OCI-LY3 (cell line): Measurements from ENCODE around the gene KCNMA1.

Experiments
- H2AFZ ChIP-seq: fragments of 200-600, 300-600 bp; shearing (Covaris generic); 2 replicates; pipeline ENCODE4 v1.6.0; 2014; ENCODE audit warnings: antibody characterized with exemption, low read depth, low read length
- H3K27ac ChIP-seq: fragments of 200-600, 300-600 bp; sonication (generic); 2 replicates; pipeline ENCODE4 v1.5.1; 2014; ENCODE audit warnings: mild to moderate bottlenecking, low read length, moderate library complexity, mixed read lengths
- H3K27me3 ChIP-seq: fragments of 200-600, 300-600 bp; sonication (generic); 2 replicates; pipeline ENCODE4 v1.6.1; 2014; ENCODE audit warnings: low read depth, low read length, mixed read lengths
- H3K36me3 ChIP-seq: fragments of 200-600, 300-600 bp; sonication (generic); replicated peaks from 2 replicates; pipeline ENCODE3; 2014; ENCODE audit warnings: low read depth, low read length, mixed read lengths
- H3K4me1 ChIP-seq: fragments of 300-600, 200-600 bp; sonication (generic); 2 replicates; pipeline ENCODE4 v1.6.1; 2014; ENCODE audit warnings: low read length, mixed read lengths
- H3K4me2 ChIP-seq: fragments of 200-600, 300-600 bp; sonication (generic); 2 replicates; pipeline ENCODE4 v1.6.1; 2014; ENCODE audit warnings: low read length, mixed read lengths
- H3K4me3 ChIP-seq: fragments of 300-600, 200-600 bp; sonication (generic); 2 replicates; pipeline ENCODE4 v1.5.1; 2014; ENCODE audit warnings: antibody characterized with exemption, mild to moderate bottlenecking, low read length, moderate library complexity
- H3K79me2 ChIP-seq: fragments of 300-600, 200-600 bp; shearing (Covaris generic); 2 replicates; pipeline ENCODE4 v1.6.1; 2014; ENCODE audit warnings: mild to moderate bottlenecking, low read length, mixed read lengths
- H3K9ac ChIP-seq: fragments of 300-600, 200-600 bp; shearing (Covaris generic); 2 replicates; pipeline ENCODE4 v1.6.0; 2014; ENCODE audit warnings: mild to moderate bottlenecking, low read length, moderate library complexity
- H3K9me3 ChIP-seq: fragments of 200-600, 300-600 bp; shearing (Covaris generic); 2 replicates; pipeline ENCODE4 v1.6.1; 2014; ENCODE audit warnings: low read length, mixed read lengths; ENCODE audit not compliant: insufficient read depth
- H4K20me1 ChIP-seq: fragments of 200-600, 300-600 bp; sonication (generic); 2 replicates; pipeline ENCODE4 v1.6.1; 2016; ENCODE audit warnings: low read length, mixed read lengths; ENCODE audit not compliant: insufficient read depth
- CTCF ChIP-seq: fragments of 200-600, 300-600 bp; sonication (generic); IDR thresholded peaks from 2 replicates; pipeline ENCODE4 v1.5.1; 2014; ENCODE audit warnings: antibody characterized with exemption, low read length, low read depth
- EZH2phosphoT487 ChIP-seq: fragments of 200-600 bp; shearing (Covaris generic); IDR thresholded peaks from 2 replicates; pipeline ENCODE4 v1.6.1; 2018; ENCODE audit warnings: antibody characterized with exemption, mixed run types, low read depth

Gene KCNMA1

GRCh38 chr10:77458986-77459590 is 178.5 kb downstream of the KCNMA1 start:
- Histone ChIP-seq H3K27me3 (no peaks in the 10 kb centered on the region), H2AFZ (no peak overlapping the region), H3K4me2 (no peak overlapping the region), H3K9me3 (no peaks in the 10 kb centered on the region), H3K4me3 (no peak overlapping the region), H3K9ac (no peak overlapping the region), H3K4me1 (peaks cover 18% of the 10 kb centered on the region), H3K27ac (no peak overlapping the region), H3K36me3 (no peaks in the 10 kb centered on the region), H3K79me2 (peaks cover 4% of the 10 kb centered on the region; the same call in 1 of the 2 replicates), H4K20me1 (peaks cover 71% of the 10 kb centered on the region)
- TF ChIP-seq CTCF (no peak), EZH2phosphoT487 (no peak)

- Histone ChIP-seq H3K4me3 (no peak overlapping the region), H3K4me1 (peaks cover 18% of the 10 kb centered on the region), H3K36me3 (no peaks in the 10 kb centered on the region), H3K4me2 (no peak overlapping the region), H3K79me2 (peaks cover 4% of the 10 kb centered on the region; the same call in 1 of the 2 replicates), H3K9me3 (no peaks in the 10 kb centered on the region), H3K9ac (no peak overlapping the region), H2AFZ (no peak overlapping the region), H3K27ac (no peak overlapping the region), H4K20me1 (peaks cover 68% of the 10 kb centered on the region), H3K27me3 (no peaks in the 10 kb centered on the region)
- TF ChIP-seq EZH2phosphoT487, result no peak
These were observed 179.9 kb downstream of the KCNMA1 start for GRCh38 chr10:77457721-77458120.

GRCh38 chr10:77457266-77457665 is 180.3 kb downstream of the KCNMA1 start:
- Histone ChIP-seq H3K36me3 (no peaks in the 10 kb centered on the region), H2AFZ (no peak overlapping the region), H3K27ac (no peak overlapping the region), H3K27me3 (no peaks in the 10 kb centered on the region), H3K9ac (no peak overlapping the region), H3K79me2 (peaks cover 4% of the 10 kb centered on the region; the same call in 1 of the 2 replicates), H3K4me3 (no peak overlapping the region), H3K4me2 (no peak overlapping the region), H3K9me3 (no peaks in the 10 kb centered on the region), H3K4me1 (peaks cover 18% of the 10 kb centered on the region), H4K20me1 (peaks cover 63% of the 10 kb centered on the region)
- TF ChIP-seq CTCF, result no peak
- no peak for TF ChIP-seq EZH2phosphoT487

GRCh38 chr10:77456414-77456813 is 181.2 kb downstream of the KCNMA1 start:
- Histone ChIP-seq H3K4me3 (no peak overlapping the region), H3K4me2 (no peak overlapping the region), H4K20me1 (peaks cover 58% of the 10 kb centered on the region), H3K36me3 (peaks cover under 1% of the 10 kb centered on the region), H3K9me3 (no peaks in the 10 kb centered on the region), H2AFZ (no peak overlapping the region), H3K9ac (no peak overlapping the region), H3K79me2 (no peaks in the 10 kb centered on the region), H3K4me1 (peaks cover 11% of the 10 kb centered on the region), H3K27me3 (no peaks in the 10 kb centered on the region), H3K27ac (no peak overlapping the region)
- TF ChIP-seq CTCF (no peak), EZH2phosphoT487 (no peak)
